K562 (cell line): ENCODE measurements around the gene WWOX. TPM values are rescaled to one million over a fixed set of nuclear protein-coding genes. Genes with fewer than 3 reads are reported as not detected.

ENCODE experiments used
- ATAC-seq: fragments of 200-7000 bp; cut with Tn5 transposase; 3 replicates; pipeline ENCODE4 v1.9.1; 2020; ENCODE audit warnings: moderate library complexity
- BruUV-seq: library from RNA; stranded (reverse); fragments of 400-500 nt; replicated peaks from 2 replicates; lab custom pipeline; 2021; lab: Mats Ljungman, UMichigan
- CTCF ChIA-PET: fragments of 300-600 bp; formaldehyde crosslinking; extraction: SDS; loops from one replicate; lab custom pipeline; 2021; ENCODE audit warnings: low intra/inter-chr PET ratio; lab: Yijun Ruan, JAX
- POLR2A ChIA-PET: fragments of 300-600, 350-650 bp; sonication (Branson Sonifier 250); formaldehyde crosslinking; extraction: SDS; loops from one replicate; lab custom pipeline; 2021; ENCODE audit warnings: antibody characterized with exemption, inconsistent platforms; lab: Yijun Ruan, JAX
- DNase-seq, 4 experiments: peaks; one replicate each; pipeline versions ENCODE4 v3.0.0 to v3.0.0-alpha.2; 2011 to 2018; ENCODE audit warnings: low spot score in 3 of 4, mixed read lengths in 3 of 4; ENCODE audit errors: extremely low read depth in 1 of 4
- FAIRE-seq: peaks from 2 replicates; lab custom pipeline; 2011; peaks lifted over from hg19 to GRCh38; lab: Jason Lieb, UNC
- H2AFZ ChIP-seq: 2 replicates; pipeline ENCODE4 v1.6.0; 2011; ENCODE audit warnings: low read depth, low read length, control low read depth, inconsistent platforms
- H3K27ac ChIP-seq: fragments of 200-600 bp; 3 replicates; pipeline ENCODE4 v1.8.0; 2011; ENCODE audit warnings: low read depth, mild to moderate bottlenecking, control low read depth, inconsistent platforms, low read length, moderate library complexity, mixed read lengths; ENCODE audit errors: extremely low read depth
- H3K27me3 ChIP-seq, 2 experiments: fragments of 300-600 bp in 1 of 2; 2 replicates in 1 of 2; 3 replicates in 1 of 2; pipeline versions ENCODE4 v1.6.0 to v1.8.0; 2011; ENCODE audit warnings: inconsistent platforms in 2 of 2, low read length in 2 of 2, mild to moderate bottlenecking in 1 of 2, mixed read lengths in 1 of 2, moderate library complexity in 1 of 2; ENCODE audit not compliant: control insufficient read depth in 2 of 2, insufficient read depth in 2 of 2
- H3K36me3 ChIP-seq: fragments of 300-600 bp; 3 replicates; pipeline ENCODE4 v1.8.0; 2011; ENCODE audit warnings: mild to moderate bottlenecking, low read length, inconsistent platforms; ENCODE audit not compliant: control insufficient read depth, insufficient read depth
- H3K4me1 ChIP-seq, 2 experiments: fragments of 200-600 bp in 1 of 2; replicated peaks in 1 of 2; 2 replicates in 1 of 2; 3 replicates in 1 of 2; pipeline versions ENCODE4 v1.5.1 to v1.8.0; 2011; ENCODE audit warnings: inconsistent platforms in 2 of 2, low read length in 2 of 2, mild to moderate bottlenecking in 1 of 2, mixed read lengths in 1 of 2, moderate library complexity in 1 of 2; ENCODE audit not compliant: control insufficient read depth in 2 of 2, insufficient read depth in 2 of 2
- H3K4me2 ChIP-seq: 2 replicates; pipeline ENCODE4 v1.6.1; 2011; ENCODE audit warnings: low read length, control low read depth, inconsistent platforms, mixed read lengths; ENCODE audit not compliant: insufficient read depth
- H3K4me3 ChIP-seq: fragments of 200-600 bp; sonication (generic), shearing (Covaris generic); 2 replicates; pipeline ENCODE4 v1.5.1; 2016; ENCODE audit warnings: control low read depth, inconsistent platforms
- H3K79me2 ChIP-seq: fragments of 200-600 bp; 3 replicates; pipeline ENCODE4 v1.8.0; 2011; ENCODE audit warnings: low read length, inconsistent platforms; ENCODE audit not compliant: control insufficient read depth, insufficient read depth
- H3K9ac ChIP-seq, 2 experiments: 2 replicates each; pipeline versions ENCODE4 v1.6.0 to v1.6.1; 2011; ENCODE audit warnings: low read depth in 2 of 2, low read length in 2 of 2, control low read depth in 1 of 2, inconsistent platforms in 1 of 2, mild to moderate bottlenecking in 1 of 2, mixed read lengths in 1 of 2; ENCODE audit not compliant: insufficient read depth in 1 of 2
- H3K9me1 ChIP-seq: one replicate; pipeline ENCODE4 v1.6.0; 2011; ENCODE audit warnings: inconsistent platforms, mild to moderate bottlenecking, low read length, moderate library complexity; ENCODE audit not compliant: control insufficient read depth, insufficient read depth
- H3K9me3 ChIP-seq: replicated peaks from 2 replicates; pipeline ENCODE4 v1.5.1; 2011; ENCODE audit warnings: low read depth, low read length, inconsistent platforms; ENCODE audit not compliant: control insufficient read depth, insufficient read depth
- H4K20me1 ChIP-seq: replicated peaks from 2 replicates; pipeline ENCODE4 v1.6.1; 2011; ENCODE audit warnings: low read length, inconsistent platforms, mixed read lengths; ENCODE audit not compliant: control insufficient read depth, insufficient read depth
- ATF1 ChIP-seq, 2 experiments: fragments of 450-650 bp in 1 of 2; IDR thresholded peaks; 2 replicates each; pipeline ENCODE4 v1.6.1; 2016; ENCODE audit warnings: missing compliant biosample characterization in 1 of 2, missing genetic modification characterization in 1 of 2
- ERF ChIP-seq: fragments of 450-650 bp; formaldehyde crosslinking; IDR thresholded peaks from 2 replicates; pipeline ENCODE4 v1.4.0; 2020; ENCODE audit warnings: mild to moderate bottlenecking, mixed read lengths
- GTF2A2 ChIP-seq: IDR thresholded peaks from 2 replicates; pipeline ENCODE4 v1.6.1; 2016; ENCODE audit warnings: mild to moderate bottlenecking, missing genetic modification characterization, missing compliant biosample characterization
- JUN ChIP-seq, 2 experiments: sonication (generic) in 1 of 2; formaldehyde crosslinking in 1 of 2; IDR thresholded peaks; 2 replicates each; pipeline versions ENCODE4 v1.6.1 to v1.8.0; 2012 to 2022; ENCODE audit warnings: borderline replicate concordance in 2 of 2, mild to moderate bottlenecking in 2 of 2, improper control_type of control experiment in 1 of 2, low read depth in 1 of 2, low read length in 1 of 2, missing genetic modification reagents in 1 of 2
- KDM2B ChIP-seq: fragments of 250-450 bp; sonication (Bioruptor Pico); IDR thresholded peaks from 2 replicates; pipeline ENCODE4 v1.8.0; 2021; ENCODE audit warnings: mild to moderate bottlenecking, moderate library complexity
- LCOR ChIP-seq: sonication (generic); formaldehyde crosslinking; IDR thresholded peaks from 2 replicates; pipeline ENCODE4 v1.8.0; 2022; ENCODE audit warnings: mild to moderate bottlenecking, missing genetic modification reagents
- NONO ChIP-seq, 2 experiments: fragments of 200-400 bp in 1 of 2; fragments of 450-650 bp in 1 of 2; formaldehyde crosslinking in 1 of 2; IDR thresholded peaks; 2 replicates each; pipeline ENCODE4 v1.6.1; 2017; ENCODE audit warnings: low read depth in 2 of 2, mild to moderate bottlenecking in 2 of 2, moderate library complexity in 2 of 2, low read length in 1 of 2
- NR2C1 ChIP-seq, 2 experiments: fragments of 450-650 bp; IDR thresholded peaks; 2 replicates each; pipeline ENCODE4 v1.6.1; 2017; ENCODE audit warnings: mild to moderate bottlenecking in 2 of 2, antibody characterized with exemption in 1 of 2, inconsistent platforms in 1 of 2, missing compliant biosample characterization in 1 of 2, missing genetic modification characterization in 1 of 2
- NR4A1 ChIP-seq, 2 experiments: fragments of 250-450 bp in 1 of 2; fragments of 450-650 bp in 1 of 2; sonication (Bioruptor Pico) in 1 of 2; IDR thresholded peaks; 2 replicates each; pipeline versions ENCODE4 v1.4.0 to v1.6.1; 2016 to 2020; ENCODE audit warnings: mild to moderate bottlenecking in 2 of 2, missing compliant biosample characterization in 1 of 2, missing genetic modification characterization in 1 of 2, moderate library complexity in 1 of 2
- PHB2 ChIP-seq: fragments of 450-650 bp; IDR thresholded peaks from 2 replicates; pipeline ENCODE4 v1.6.1; 2017; ENCODE audit warnings: low read depth
- RB1 ChIP-seq: fragments of 450-650 bp; IDR thresholded peaks from 2 replicates; pipeline ENCODE4 v1.6.1; 2017; ENCODE audit warnings: low read depth, mild to moderate bottlenecking
- SLC30A9 ChIP-seq: fragments of 250-450 bp; sonication (Bioruptor Pico); IDR thresholded peaks from 2 replicates; pipeline ENCODE4 v1.8.0; 2022; ENCODE audit warnings: mild to moderate bottlenecking, moderate library complexity
- TARDBP ChIP-seq: fragments of 450-650 bp; IDR thresholded peaks from 2 replicates; pipeline ENCODE4 v1.6.1; 2016
- TBL1XR1 ChIP-seq, 2 experiments: IDR thresholded peaks; 2 replicates each; pipeline ENCODE4 v1.6.1; 2012; ENCODE audit warnings: improper control_type of control experiment in 2 of 2, low read length in 2 of 2, mild to moderate bottlenecking in 1 of 2
- ZNF23 ChIP-seq: fragments of 250-450 bp; sonication (Bioruptor Pico); IDR thresholded peaks from 2 replicates; pipeline ENCODE4 v1.4.0; 2020; ENCODE audit warnings: mild to moderate bottlenecking
- ZNF263 ChIP-seq: sonication (generic); formaldehyde crosslinking; IDR thresholded peaks from 2 replicates; pipeline ENCODE4 v1.8.0; 2022; ENCODE audit warnings: mild to moderate bottlenecking, missing genetic modification reagents, borderline replicate concordance
- ZNF695 ChIP-seq: fragments of 450-650 bp; formaldehyde crosslinking; IDR thresholded peaks from 2 replicates; pipeline ENCODE4 v1.4.0; 2020; ENCODE audit warnings: mild to moderate bottlenecking, moderate library complexity
- WGBS: fragments of 100-300 bp; shearing (Covaris generic); methylation state at CpG from one replicate; pipeline ENCODE4 v1.1.6; 2016; ENCODE audit warnings: low coverage, mixed read lengths; ENCODE audit not compliant: insufficient coverage; ENCODE audit errors: missing lambda C conversion rate; 5-methylcytosine and 5-hydroxymethylcytosine counted together
- in situ Hi-C: fragments of 300-500 bp; cut with MboI; formaldehyde crosslinking; loops from 4 replicates; pipeline ENCODE4 v1.15.0; 2018; ENCODE audit warnings: inconsistent platforms, mixed read lengths
- intact Hi-C: fragments of 100-400 bp; cut with micrococcal nuclease; formaldehyde crosslinking; loops from 2 replicates; pipeline ENCODE4 v1.14.2; 2022
- polyA plus RNA-seq, 8 experiments: library from polyadenylated mRNA; depleted of rRNA in 4 of 8; stranded (reverse) in 5 of 8; unstranded in 3 of 8; fragments of >200 nt; fragmentation: Nextera tagmentation in 2 of 8; fragmentation: Illumina TruSeq in 1 of 8; extraction: Ambion mirVana in 2 of 8; extraction: Trizol in 1 of 8; gene quantifications; 2 replicates each; pipeline versions ENCODE4 v1.2.1 to v1.2.3, GENCODE V29; 2011 to 2014; ENCODE audit warnings: inconsistent platforms in 1 of 8, missing spikeins in 1 of 8
- total RNA-seq, 7 experiments: library from RNA; depleted of rRNA in 6 of 7; stranded (reverse); fragments of >200 nt in 6 of 7; fragmentation: Illumina TruSeq in 2 of 7; extraction: Trizol in 2 of 7; gene quantifications; 2 replicates each; pipeline versions ENCODE4 v1.2.1 to v1.2.3, GENCODE V29; 2011 to 2021; ENCODE audit warnings: low replicate concordance in 1 of 7
- TF ChIP-seq, protein P1 (sequence below): fragments of 200-800 bp; sonication (Bioruptor generic); IDR thresholded peaks from 2 replicates; pipeline ENCODE4 v1.6.1; 2017; ENCODE audit warnings: missing genetic modification characterization, missing compliant biosample characterization
- TF ChIP-seq, protein P2 (sequence below): sonication (generic); formaldehyde crosslinking; IDR thresholded peaks from 2 replicates; pipeline ENCODE4 v1.8.1; 2023; ENCODE audit warnings: mild to moderate bottlenecking, missing genetic modification reagents

The WWOX gene
- total and polyA plus RNA-seq, 9 of the 15 experiments (the other 6 are each of a cell fraction or from before 2014, with no cell fraction given): 1.6 to 22.7 (median 8.1) TPM

DNA sequence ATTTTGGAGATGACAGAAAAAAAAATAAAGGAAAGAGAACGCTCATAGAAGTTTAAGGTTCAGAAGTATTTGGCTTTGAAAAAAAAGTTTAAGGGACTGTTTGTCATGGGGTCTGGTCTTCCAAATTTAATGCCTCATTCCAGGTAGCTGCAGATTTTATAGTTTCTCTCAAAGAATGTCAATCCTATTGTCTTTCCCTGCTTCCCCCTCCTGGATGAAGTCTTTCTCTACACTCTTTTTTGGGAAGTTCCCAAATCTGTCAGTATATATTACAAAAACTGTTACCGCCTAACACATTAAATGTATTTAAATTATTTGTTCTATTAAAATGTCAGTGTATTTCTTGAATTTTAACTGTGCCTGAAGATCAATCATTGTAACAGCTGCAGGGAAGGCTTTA is 1043.6 kb downstream of the WWOX start (continued):
- TF ChIP-seq, protein P1, sequence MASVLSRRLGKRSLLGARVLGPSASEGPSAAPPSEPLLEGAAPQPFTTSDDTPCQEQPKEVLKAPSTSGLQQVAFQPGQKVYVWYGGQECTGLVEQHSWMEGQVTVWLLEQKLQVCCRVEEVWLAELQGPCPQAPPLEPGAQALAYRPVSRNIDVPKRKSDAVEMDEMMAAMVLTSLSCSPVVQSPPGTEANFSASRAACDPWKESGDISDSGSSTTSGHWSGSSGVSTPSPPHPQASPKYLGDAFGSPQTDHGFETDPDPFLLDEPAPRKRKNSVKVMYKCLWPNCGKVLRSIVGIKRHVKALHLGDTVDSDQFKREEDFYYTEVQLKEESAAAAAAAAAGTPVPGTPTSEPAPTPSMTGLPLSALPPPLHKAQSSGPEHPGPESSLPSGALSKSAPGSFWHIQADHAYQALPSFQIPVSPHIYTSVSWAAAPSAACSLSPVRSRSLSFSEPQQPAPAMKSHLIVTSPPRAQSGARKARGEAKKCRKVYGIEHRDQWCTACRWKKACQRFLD: no peak
- no peak for TF ChIP-seq NONO (IDR thresholded peaks at IDR 0.05; ENCODE audit: low read depth in 2 of 2, low read length in 1 of 2)
- TF ChIP-seq ZNF23: no peak
- no peak for TF ChIP-seq JUN (IDR thresholded peaks at IDR 0.05; ENCODE audit: borderline replicate concordance, low read depth, low read length)
- no peak for TF ChIP-seq JUN (CRISPR knock-in tag; IDR thresholded peaks at IDR 0.05; ENCODE audit: borderline replicate concordance)
- no peak for TF ChIP-seq GTF2A2
- TF ChIP-seq TBL1XR1 (IDR thresholded peaks at IDR 0.05; ENCODE audit: low read length in 2 of 2): no peak
- no peak for TF ChIP-seq PHB2
- TF ChIP-seq, protein P2, sequence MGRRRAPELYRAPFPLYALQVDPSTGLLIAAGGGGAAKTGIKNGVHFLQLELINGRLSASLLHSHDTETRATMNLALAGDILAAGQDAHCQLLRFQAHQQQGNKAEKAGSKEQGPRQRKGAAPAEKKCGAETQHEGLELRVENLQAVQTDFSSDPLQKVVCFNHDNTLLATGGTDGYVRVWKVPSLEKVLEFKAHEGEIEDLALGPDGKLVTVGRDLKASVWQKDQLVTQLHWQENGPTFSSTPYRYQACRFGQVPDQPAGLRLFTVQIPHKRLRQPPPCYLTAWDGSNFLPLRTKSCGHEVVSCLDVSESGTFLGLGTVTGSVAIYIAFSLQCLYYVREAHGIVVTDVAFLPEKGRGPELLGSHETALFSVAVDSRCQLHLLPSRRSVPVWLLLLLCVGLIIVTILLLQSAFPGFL (CRISPR knock-in tag): no peak

DNA sequence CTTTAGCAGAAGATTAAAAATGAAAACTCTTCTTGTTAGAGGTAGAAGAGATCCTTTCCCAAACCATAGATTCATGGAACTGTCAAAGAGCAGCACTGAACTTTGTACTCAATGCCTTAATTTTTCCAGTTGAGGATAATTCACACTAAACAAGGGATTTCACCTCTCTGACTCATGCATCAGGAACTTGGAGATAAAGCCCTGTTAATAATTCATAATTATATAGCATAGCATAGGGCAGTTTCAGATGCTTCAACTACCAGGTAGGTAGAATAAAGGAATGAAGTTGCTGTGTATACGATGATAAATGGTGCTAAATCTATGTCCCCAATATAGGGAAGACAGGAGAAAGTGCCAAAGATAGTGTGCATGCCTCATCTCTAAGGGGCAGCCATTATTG is 1050.7 kb downstream of the WWOX start:
- no peak for FAIRE-seq
- TF ChIP-seq ERF (CRISPR knock-in tag): no peak
- no peak for TF ChIP-seq ZNF263
- TF ChIP-seq LCOR: no peak
- TF ChIP-seq NR4A1 (CRISPR knock-in tag; IDR thresholded peaks at IDR 0.05): no peak
- TF ChIP-seq NR4A1 (tag; IDR thresholded peaks at IDR 0.05): no peak
- no peak for TF ChIP-seq KDM2B (CRISPR knock-in tag)
- no peak for TF ChIP-seq ZNF695 (CRISPR knock-in tag)
- no peak for TF ChIP-seq RB1
- TF ChIP-seq ATF1 (CRISPR knock-in tag; IDR thresholded peaks at IDR 0.05): no peak
- TF ChIP-seq ATF1 (tag; IDR thresholded peaks at IDR 0.05): no peak
- TF ChIP-seq TARDBP: no peak
- no peak for TF ChIP-seq NR2C1 (IDR thresholded peaks at IDR 0.05)
- TF ChIP-seq NR2C1 (tag; IDR thresholded peaks at IDR 0.05): no peak
- TF ChIP-seq SLC30A9 (CRISPR knock-in tag): no peak

More for the DNA sequence above, 1050.7 kb downstream of the WWOX start:
- Histone ChIP-seq H3K4me1 (no peaks in the 10 kb centered on the region), H3K27me3 (peaks cover 10 to 23% of the 10 kb centered on the region in 2 experiments), H3K4me3 (no peak overlapping the region), H4K20me1 (no peaks in the 10 kb centered on the region), H3K36me3 (no peaks in the 10 kb centered on the region), H2AFZ (no peak overlapping the region), H3K9me1 (no peaks in the 10 kb centered on the region), H3K4me2 (no peak overlapping the region), H3K27ac (no peak overlapping the region), H3K9me3 (no peaks in the 10 kb centered on the region), H3K79me2 (no peaks in the 10 kb centered on the region), H3K9ac (no peak overlapping the region)
- intact Hi-C loops: no loop called here
- ChIA-PET POLR2A (no interaction called here), CTCF (no interaction called here)
- BruUV-seq: no TSS peak
- WGBS: 0% methylated on average over 1 of the region's 1 CpG
- in situ Hi-C loops: no loop called here
- ATAC-seq: no peak
- no peak for DNase-seq
